GM21367 (cell line): ENCODE measurements around the gene SLC39A11.
"Not testable (repeated sequence)": the region's sequence is repeated elsewhere in the genome, so short reads cannot be mapped to it uniquely, and the experiment has no call there.

Source experiments
- ATAC-seq: cut with Tn5 transposase; IDR thresholded peaks from one replicate; pipeline ENCODE4 v1.9.1; 2021; ENCODE audit not compliant: unreplicated experiment

SLC39A11 gene

GRCh38 chr17:72954579-72954978 lies 137.9 kb downstream of the SLC39A11 start:
- ATAC-seq: no peak

GRCh38 chr17:72953621-72954020 lies 138.9 kb downstream of the SLC39A11 start:
- no peak for ATAC-seq

- ATAC-seq: no peak
Observed at GRCh38 chr17:72952641-72953315, 139.7 kb downstream of the SLC39A11 start.

- ATAC-seq: no peak
Observed at GRCh38 chr17:72952220-72952619, 140.3 kb downstream of the SLC39A11 start.

- no peak for ATAC-seq
Observed at GRCh38 chr17:72950242-72950931, 142.1 kb downstream of the SLC39A11 start.

- ATAC-seq: no peak
Observed at GRCh38 chr17:72948115-72948514, 144.4 kb downstream of the SLC39A11 start.

- no peak for ATAC-seq
Observed at GRCh38 chr17:72947475-72947874, 145.0 kb downstream of the SLC39A11 start.

GRCh38 chr17:72946696-72947095 lies 145.8 kb downstream of the SLC39A11 start:
- ATAC-seq: no peak

- no peak for ATAC-seq
Observed at GRCh38 chr17:72946156-72946555, 146.3 kb downstream of the SLC39A11 start.

- ATAC-seq: no peak
Observed at GRCh38 chr17:72945473-72945872, 147.0 kb downstream of the SLC39A11 start.

- ATAC-seq: no peak
Observed at GRCh38 chr17:72943826-72944689, 148.4 kb downstream of the SLC39A11 start.

- no peak for ATAC-seq
Observed at GRCh38 chr17:72942579-72942978, 149.9 kb downstream of the SLC39A11 start.

GRCh38 chr17:72940496-72940895 lies 152.0 kb downstream of the SLC39A11 start:
- ATAC-seq: no peak

- no peak for ATAC-seq
Observed at GRCh38 chr17:72938482-72938881, 154.0 kb downstream of the SLC39A11 start.

GRCh38 chr17:72937707-72938106 lies 154.8 kb downstream of the SLC39A11 start:
- no peak for ATAC-seq

- not testable (repeated sequence) for ATAC-seq
Observed at GRCh38 chr17:72937254-72937653, 155.2 kb downstream of the SLC39A11 start.

GRCh38 chr17:72935984-72936383 lies 156.5 kb downstream of the SLC39A11 start:
- no peak for ATAC-seq

- ATAC-seq: no peak
Observed at GRCh38 chr17:72934927-72935326, 157.6 kb downstream of the SLC39A11 start.

GRCh38 chr17:72931635-72932034 lies 160.9 kb downstream of the SLC39A11 start:
- no peak for ATAC-seq

GRCh38 chr17:72931163-72931562 lies 161.3 kb downstream of the SLC39A11 start:
- no peak for ATAC-seq

- no peak for ATAC-seq
Observed at GRCh38 chr17:72930031-72930430, 162.5 kb downstream of the SLC39A11 start.
